GM12801 (cell line): ENCODE data around the gene GJA9.

Source experiments
- CTCF ChIP-seq: IDR thresholded peaks from one replicate; pipeline ENCODE4 v1.5.1; 2011; ENCODE audit warnings: control low read depth; ENCODE audit not compliant: insufficient read length; ENCODE audit errors: extremely low read depth

Gene GJA9

GRCh38 chr1:38917772-38918171, 36.4 kb upstream of the GJA9 start:
- no peak for TF ChIP-seq CTCF

- no peak for TF ChIP-seq CTCF
These were observed 36.0 kb upstream of the GJA9 start for GRCh38 chr1:38917337-38917736.

- no peak for TF ChIP-seq CTCF
These were observed 34.1 kb upstream of the GJA9 start for GRCh38 chr1:38915352-38915948.

GRCh38 chr1:38908821-38909220, 27.4 kb upstream of the GJA9 start:
- TF ChIP-seq CTCF, result no peak

GRCh38 chr1:38905985-38906384, 24.6 kb upstream of the GJA9 start:
- TF ChIP-seq CTCF, result no peak

- TF ChIP-seq CTCF, result no peak
These were observed 18.2 kb upstream of the GJA9 start for GRCh38 chr1:38899560-38899959.

GRCh38 chr1:38898653-38899230, 17.4 kb upstream of the GJA9 start:
- TF ChIP-seq CTCF, result no peak
